ENCODE results near the gene TSHZ2. TPM values are rescaled to one million over a fixed set of nuclear protein-coding genes. Genes with fewer than 3 reads are reported as not detected.

TSHZ2 gene
- total RNA-seq, 1 experiment from 2014 or later: 0.20 TPM

DNA sequence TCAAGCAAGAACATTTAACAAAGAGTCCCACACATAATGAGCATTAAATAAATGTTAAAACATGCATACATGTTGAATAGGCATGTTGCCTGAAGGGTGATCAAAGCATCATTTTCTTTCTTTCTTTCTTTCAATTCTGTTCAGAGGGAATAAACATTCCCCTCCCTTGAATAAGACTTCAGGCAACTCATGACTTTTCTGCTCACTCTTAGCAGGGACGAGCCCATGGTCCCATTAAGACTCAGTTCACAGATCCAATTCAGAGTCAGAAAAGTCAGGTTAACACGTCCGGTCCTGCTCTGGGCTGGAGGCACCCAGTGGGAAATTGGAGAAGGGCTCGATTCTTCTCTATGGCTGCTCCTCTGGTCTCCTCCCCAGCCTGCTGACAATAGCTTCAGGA is 439.7 kb downstream of the TSHZ2 start:
- DNase-seq (ENCODE audit: low spot score) (no peak), ATAC-seq (no peak)
- CTCF ChIA-PET: interaction anchor here (1.0 to 3.4 kb wide), 6 partner anchors 135 to 546 kb away, joined by 3 to 63 read pairs (median 6); no protein-coding TSS in a partner anchor
- H3K36me3 Mint-ChIP-seq: no peaks in the 10 kb centered on the region
- TF ChIP-seq, protein P1, sequence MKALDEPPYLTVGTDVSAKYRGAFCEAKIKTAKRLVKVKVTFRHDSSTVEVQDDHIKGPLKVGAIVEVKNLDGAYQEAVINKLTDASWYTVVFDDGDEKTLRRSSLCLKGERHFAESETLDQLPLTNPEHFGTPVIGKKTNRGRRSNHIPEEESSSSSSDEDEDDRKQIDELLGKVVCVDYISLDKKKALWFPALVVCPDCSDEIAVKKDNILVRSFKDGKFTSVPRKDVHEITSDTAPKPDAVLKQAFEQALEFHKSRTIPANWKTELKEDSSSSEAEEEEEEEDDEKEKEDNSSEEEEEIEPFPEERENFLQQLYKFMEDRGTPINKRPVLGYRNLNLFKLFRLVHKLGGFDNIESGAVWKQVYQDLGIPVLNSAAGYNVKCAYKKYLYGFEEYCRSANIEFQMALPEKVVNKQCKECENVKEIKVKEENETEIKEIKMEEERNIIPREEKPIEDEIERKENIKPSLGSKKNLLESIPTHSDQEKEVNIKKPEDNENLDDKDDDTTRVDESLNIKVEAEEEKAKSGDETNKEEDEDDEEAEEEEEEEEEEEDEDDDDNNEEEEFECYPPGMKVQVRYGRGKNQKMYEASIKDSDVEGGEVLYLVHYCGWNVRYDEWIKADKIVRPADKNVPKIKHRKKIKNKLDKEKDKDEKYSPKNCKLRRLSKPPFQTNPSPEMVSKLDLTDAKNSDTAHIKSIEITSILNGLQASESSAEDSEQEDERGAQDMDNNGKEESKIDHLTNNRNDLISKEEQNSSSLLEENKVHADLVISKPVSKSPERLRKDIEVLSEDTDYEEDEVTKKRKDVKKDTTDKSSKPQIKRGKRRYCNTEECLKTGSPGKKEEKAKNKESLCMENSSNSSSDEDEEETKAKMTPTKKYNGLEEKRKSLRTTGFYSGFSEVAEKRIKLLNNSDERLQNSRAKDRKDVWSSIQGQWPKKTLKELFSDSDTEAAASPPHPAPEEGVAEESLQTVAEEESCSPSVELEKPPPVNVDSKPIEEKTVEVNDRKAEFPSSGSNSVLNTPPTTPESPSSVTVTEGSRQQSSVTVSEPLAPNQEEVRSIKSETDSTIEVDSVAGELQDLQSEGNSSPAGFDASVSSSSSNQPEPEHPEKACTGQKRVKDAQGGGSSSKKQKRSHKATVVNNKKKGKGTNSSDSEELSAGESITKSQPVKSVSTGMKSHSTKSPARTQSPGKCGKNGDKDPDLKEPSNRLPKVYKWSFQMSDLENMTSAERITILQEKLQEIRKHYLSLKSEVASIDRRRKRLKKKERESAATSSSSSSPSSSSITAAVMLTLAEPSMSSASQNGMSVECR (CRISPR knock-in tag; IDR thresholded peaks at IDR 0.05; ENCODE audit: borderline replicate concordance): no peak
- TF ChIP-seq, protein P2, sequence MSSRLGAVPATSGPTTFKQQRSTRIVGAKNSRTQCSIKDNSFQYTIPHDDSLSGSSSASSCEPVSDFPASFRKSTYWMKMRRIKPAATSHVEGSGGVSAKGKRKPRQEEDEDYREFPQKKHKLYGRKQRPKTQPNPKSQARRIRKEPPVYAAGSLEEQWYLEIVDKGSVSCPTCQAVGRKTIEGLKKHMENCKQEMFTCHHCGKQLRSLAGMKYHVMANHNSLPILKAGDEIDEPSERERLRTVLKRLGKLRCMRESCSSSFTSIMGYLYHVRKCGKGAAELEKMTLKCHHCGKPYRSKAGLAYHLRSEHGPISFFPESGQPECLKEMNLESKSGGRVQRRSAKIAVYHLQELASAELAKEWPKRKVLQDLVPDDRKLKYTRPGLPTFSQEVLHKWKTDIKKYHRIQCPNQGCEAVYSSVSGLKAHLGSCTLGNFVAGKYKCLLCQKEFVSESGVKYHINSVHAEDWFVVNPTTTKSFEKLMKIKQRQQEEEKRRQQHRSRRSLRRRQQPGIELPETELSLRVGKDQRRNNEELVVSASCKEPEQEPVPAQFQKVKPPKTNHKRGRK (CRISPR knock-in tag; IDR thresholded peaks at IDR 0.05; ENCODE audit: borderline replicate concordance): no peak
- no peak for TF ChIP-seq ZBTB21 (CRISPR knock-in tag; IDR thresholded peaks at IDR 0.05; ENCODE audit: borderline replicate concordance)
- TF ChIP-seq ELF4 (CRISPR knock-in tag; IDR thresholded peaks at IDR 0.05; ENCODE audit: low read depth): no peak
- TF ChIP-seq ZNF263 (CRISPR knock-in tag; IDR thresholded peaks at IDR 0.05; ENCODE audit: low read depth): no peak
- no peak for TF ChIP-seq NFATC4 (CRISPR knock-in tag; IDR thresholded peaks at IDR 0.05)
- TF ChIP-seq, protein P3, sequence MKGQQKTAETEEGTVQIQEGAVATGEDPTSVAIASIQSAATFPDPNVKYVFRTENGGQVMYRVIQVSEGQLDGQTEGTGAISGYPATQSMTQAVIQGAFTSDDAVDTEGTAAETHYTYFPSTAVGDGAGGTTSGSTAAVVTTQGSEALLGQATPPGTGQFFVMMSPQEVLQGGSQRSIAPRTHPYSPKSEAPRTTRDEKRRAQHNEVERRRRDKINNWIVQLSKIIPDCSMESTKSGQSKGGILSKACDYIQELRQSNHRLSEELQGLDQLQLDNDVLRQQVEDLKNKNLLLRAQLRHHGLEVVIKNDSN (CRISPR knock-in tag; IDR thresholded peaks at IDR 0.05): no peak
- TF ChIP-seq RORB (CRISPR knock-in tag; IDR thresholded peaks at IDR 0.05): no peak
- TF ChIP-seq SP1 (CRISPR knock-in tag; conservative IDR thresholded peaks at IDR 0.05): no peak
- no peak for TF ChIP-seq FOXP1 (CRISPR knock-in tag; IDR thresholded peaks at IDR 0.05; ENCODE audit: borderline replicate concordance)
- TF ChIP-seq ZNF121 (CRISPR knock-in tag; IDR thresholded peaks at IDR 0.05): no peak
- H3K27ac Mint-ChIP-seq: no peak overlapping the region
- H3K9me3 Mint-ChIP-seq: no peaks in the 10 kb centered on the region
- H3K4me3 Mint-ChIP-seq: no peak overlapping the region
- H3K27me3 Mint-ChIP-seq (ENCODE audit: low read depth): no peaks in the 10 kb centered on the region
- H3K4me1 Mint-ChIP-seq: peaks cover 17% of the 10 kb centered on the region
- POLR2A ChIA-PET: no interaction called here

DNA sequence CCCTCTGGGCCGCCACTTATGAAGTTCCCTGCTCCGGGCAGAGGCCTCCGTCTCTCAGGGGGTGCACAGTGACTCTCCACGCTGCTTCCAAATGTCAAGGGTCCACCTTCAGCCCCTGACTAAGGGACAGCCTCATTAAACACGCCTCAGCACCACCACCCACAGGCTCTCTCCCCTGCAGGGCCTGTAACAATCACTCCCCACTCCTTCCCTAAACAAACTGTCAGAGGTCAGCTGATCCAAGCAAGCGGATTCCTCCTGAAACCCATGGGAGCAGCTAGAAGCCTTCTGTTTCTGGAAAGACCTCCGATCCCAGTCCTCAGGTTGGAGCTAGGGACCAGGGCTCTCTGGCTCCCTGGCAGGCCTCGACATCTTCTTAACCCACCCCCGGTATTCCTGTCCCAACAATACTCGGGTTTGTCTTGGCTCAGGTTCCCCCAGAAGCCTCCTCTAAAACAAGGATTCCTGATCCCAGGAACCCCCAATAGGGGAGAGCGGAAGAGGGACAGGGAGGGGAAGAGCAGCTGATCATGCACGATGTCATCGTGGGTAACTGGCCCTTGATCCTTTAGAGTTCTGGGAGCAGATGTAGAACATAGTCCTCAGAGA is 440.5 kb downstream of the TSHZ2 start:
- Mint-ChIP-seq H3K27me3 (ENCODE audit: low read depth) (no peaks in the 10 kb centered on the region), H3K36me3 (no peaks in the 10 kb centered on the region), H3K9me3 (no peaks in the 10 kb centered on the region), H3K4me1 (peaks cover 17% of the 10 kb centered on the region), H3K4me3 (peak overlapping the region; percentile 54), H3K27ac (no peak overlapping the region)
- ATAC-seq (peak; percentile 50), DNase-seq (ENCODE audit: low spot score) (no peak)
- CTCF ChIA-PET: interaction anchor here (0.7 to 3.4 kb wide), 20 partner anchors 26 to 691 kb away, joined by 3 to 63 read pairs (median 4); no protein-coding TSS in a partner anchor
- no peak for TF ChIP-seq ZBTB21 (CRISPR knock-in tag; IDR thresholded peaks at IDR 0.05; ENCODE audit: borderline replicate concordance)
- TF ChIP-seq, protein P4, sequence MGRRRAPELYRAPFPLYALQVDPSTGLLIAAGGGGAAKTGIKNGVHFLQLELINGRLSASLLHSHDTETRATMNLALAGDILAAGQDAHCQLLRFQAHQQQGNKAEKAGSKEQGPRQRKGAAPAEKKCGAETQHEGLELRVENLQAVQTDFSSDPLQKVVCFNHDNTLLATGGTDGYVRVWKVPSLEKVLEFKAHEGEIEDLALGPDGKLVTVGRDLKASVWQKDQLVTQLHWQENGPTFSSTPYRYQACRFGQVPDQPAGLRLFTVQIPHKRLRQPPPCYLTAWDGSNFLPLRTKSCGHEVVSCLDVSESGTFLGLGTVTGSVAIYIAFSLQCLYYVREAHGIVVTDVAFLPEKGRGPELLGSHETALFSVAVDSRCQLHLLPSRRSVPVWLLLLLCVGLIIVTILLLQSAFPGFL (CRISPR knock-in tag; IDR thresholded peaks at IDR 0.05; ENCODE audit: borderline replicate concordance): no peak
- no peak for TF ChIP-seq CBFB (CRISPR knock-in tag; IDR thresholded peaks at IDR 0.05; ENCODE audit: low read depth)
- TF ChIP-seq, protein P5, sequence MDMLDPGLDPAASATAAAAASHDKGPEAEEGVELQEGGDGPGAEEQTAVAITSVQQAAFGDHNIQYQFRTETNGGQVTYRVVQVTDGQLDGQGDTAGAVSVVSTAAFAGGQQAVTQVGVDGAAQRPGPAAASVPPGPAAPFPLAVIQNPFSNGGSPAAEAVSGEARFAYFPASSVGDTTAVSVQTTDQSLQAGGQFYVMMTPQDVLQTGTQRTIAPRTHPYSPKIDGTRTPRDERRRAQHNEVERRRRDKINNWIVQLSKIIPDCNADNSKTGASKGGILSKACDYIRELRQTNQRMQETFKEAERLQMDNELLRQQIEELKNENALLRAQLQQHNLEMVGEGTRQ (CRISPR knock-in tag; IDR thresholded peaks at IDR 0.05): peak; percentile 49
- TF ChIP-seq, protein P3 (CRISPR knock-in tag; IDR thresholded peaks at IDR 0.05): peak; percentile 23; the same call in 1 of the 2 replicates
- no peak for TF ChIP-seq ZNF317 (CRISPR knock-in tag; IDR thresholded peaks at IDR 0.05; ENCODE audit: borderline replicate concordance, low read depth)
- TF ChIP-seq, protein P6, sequence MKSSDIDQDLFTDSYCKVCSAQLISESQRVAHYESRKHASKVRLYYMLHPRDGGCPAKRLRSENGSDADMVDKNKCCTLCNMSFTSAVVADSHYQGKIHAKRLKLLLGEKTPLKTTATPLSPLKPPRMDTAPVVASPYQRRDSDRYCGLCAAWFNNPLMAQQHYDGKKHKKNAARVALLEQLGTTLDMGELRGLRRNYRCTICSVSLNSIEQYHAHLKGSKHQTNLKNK (CRISPR knock-in tag; IDR thresholded peaks at IDR 0.05): no peak
- no peak for TF ChIP-seq ESRRA (CRISPR knock-in tag; IDR thresholded peaks at IDR 0.05; ENCODE audit: borderline replicate concordance)
- POLR2A ChIA-PET: no interaction called here

Measured in WTC11 (cell line).